Measurements from ENCODE around the gene P2RX4. TPM values are rescaled to one million over a fixed set of nuclear protein-coding genes. Genes with fewer than 3 reads are reported as not detected.

Gene P2RX4
- polyA plus RNA-seq, 2 donors: 5.0 to 5.4 TPM

DNA sequence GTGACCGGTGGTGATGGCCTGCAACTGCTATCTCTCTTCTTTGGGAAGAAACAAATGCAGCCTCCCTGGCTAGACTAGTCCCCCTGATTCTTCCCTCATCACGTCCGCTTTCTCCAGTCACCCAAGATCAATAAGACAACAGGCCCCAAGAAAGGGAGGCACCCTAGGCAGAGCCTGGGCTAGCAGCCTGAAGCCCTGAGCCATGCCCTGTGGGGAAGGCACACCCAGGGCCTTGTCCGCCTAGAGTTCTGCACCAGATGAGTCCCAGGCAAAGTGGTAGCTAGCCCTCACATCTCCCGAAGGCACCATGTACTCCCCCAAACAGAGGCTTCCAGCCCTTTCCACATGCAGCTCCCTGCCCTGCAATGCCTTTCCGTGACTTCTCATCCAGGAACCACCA is 51.5 kb downstream of the P2RX4 start:
- Histone ChIP-seq H3K27me3 (ENCODE audit: control insufficient read depth in 1 of 2, insufficient read depth in 2 of 2, low read length in 2 of 2) (no peaks in the 10 kb centered on the region), H3K4me1 (ENCODE audit: control insufficient read depth in 2 of 2, insufficient read depth in 2 of 2, low read length in 1 of 2) (no peaks in the 10 kb centered on the region), H3K27ac (ENCODE audit: low read depth in 2 of 2, low read length in 1 of 2) (no peak overlapping the region), H3K9me3 (ENCODE audit: control insufficient read depth in 2 of 2, insufficient read depth in 1 of 2, low read depth in 1 of 2, low read length in 1 of 2) (no peaks in the 10 kb centered on the region), H3K4me3 (ENCODE audit: low read depth in 1 of 2, low read length in 2 of 2) (no peak overlapping the region), H3K36me3 (ENCODE audit: control insufficient read depth in 2 of 2, insufficient read depth in 2 of 2, low read length in 1 of 2) (peaks cover 12 to 14% of the 10 kb centered on the region in 2 donors)
- WGBS, 2 donors: 89 to 92% methylated on average over 6 of the region's 6 CpGs

DNA sequence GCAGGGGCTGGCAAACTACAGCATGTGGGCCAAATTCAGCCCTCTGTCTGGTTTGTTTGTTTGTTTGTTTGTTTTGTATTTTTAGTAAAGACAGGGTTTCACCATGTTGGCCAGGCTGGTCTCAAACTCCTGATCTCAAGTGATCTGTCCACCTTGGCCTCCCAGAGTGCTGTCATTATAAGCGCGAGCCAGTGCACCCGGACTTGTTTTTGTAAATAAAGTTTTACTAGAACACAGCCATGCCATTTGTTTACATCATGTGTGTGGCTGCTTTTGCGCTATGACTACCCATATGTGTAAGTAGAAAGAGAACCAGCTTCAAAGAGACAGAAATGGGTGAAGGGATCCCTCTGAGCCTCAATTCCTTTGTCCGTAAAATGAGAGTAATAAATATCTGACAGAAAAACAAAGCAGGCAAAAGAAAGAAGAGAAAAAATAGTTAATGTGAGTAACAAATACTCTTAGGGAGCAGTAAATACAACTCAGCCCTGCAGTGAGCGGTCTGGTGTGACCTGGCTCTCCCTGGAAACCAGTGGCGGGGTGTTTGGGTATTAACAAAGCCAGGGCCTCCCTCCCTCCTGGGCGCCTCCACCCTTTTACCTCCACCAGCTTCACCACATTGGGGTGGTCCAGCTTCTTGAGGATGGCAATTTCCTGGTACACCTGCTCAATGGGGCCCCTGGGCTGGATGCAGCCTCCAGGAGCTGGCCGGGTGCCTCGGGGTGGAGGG is 53.4 kb downstream of the P2RX4 start:
- peaks cover 12 to 14% of the 10 kb centered on the region in 2 donors for H3K36me3 ChIP-seq (ENCODE audit: control insufficient read depth in 2 of 2, insufficient read depth in 2 of 2, low read length in 1 of 2)

GRCh38 chr12:121264135-121264534 is 54.2 kb downstream of the P2RX4 start:
- Histone ChIP-seq H3K4me1 (ENCODE audit: control insufficient read depth in 2 of 2, insufficient read depth in 2 of 2, low read length in 1 of 2) (no peaks in the 10 kb centered on the region), H3K27me3 (ENCODE audit: control insufficient read depth in 1 of 2, insufficient read depth in 2 of 2, low read length in 2 of 2) (no peaks in the 10 kb centered on the region), H3K9me3 (ENCODE audit: control insufficient read depth in 2 of 2, insufficient read depth in 1 of 2, low read depth in 1 of 2, low read length in 1 of 2) (no peaks in the 10 kb centered on the region), H3K27ac (ENCODE audit: low read depth in 2 of 2, low read length in 1 of 2) (no peak overlapping the region), H3K36me3 (ENCODE audit: control insufficient read depth in 2 of 2, insufficient read depth in 2 of 2, low read length in 1 of 2) (peaks cover 12 to 14% of the 10 kb centered on the region in 2 donors), H3K4me3 (ENCODE audit: low read depth in 1 of 2, low read length in 2 of 2) (no peak overlapping the region)
- WGBS, 2 donors: 94 to 96% methylated on average over 8 of the region's 8 CpGs

More for the DNA sequence above, 53.4 kb downstream of the P2RX4 start:
- Histone ChIP-seq H3K4me1 (ENCODE audit: control insufficient read depth in 2 of 2, insufficient read depth in 2 of 2, low read length in 1 of 2) (no peaks in the 10 kb centered on the region), H3K27ac (ENCODE audit: low read depth in 2 of 2, low read length in 1 of 2) (no peak overlapping the region), H3K27me3 (ENCODE audit: control insufficient read depth in 1 of 2, insufficient read depth in 2 of 2, low read length in 2 of 2) (no peaks in the 10 kb centered on the region), H3K4me3 (ENCODE audit: low read depth in 1 of 2, low read length in 2 of 2) (no peak overlapping the region), H3K9me3 (ENCODE audit: control insufficient read depth in 2 of 2, insufficient read depth in 1 of 2, low read depth in 1 of 2, low read length in 1 of 2) (no peaks in the 10 kb centered on the region)
- WGBS, 2 donors: 94 to 96% methylated on average over 10 of the region's 10 CpGs

GRCh38 chr12:121264951-121265515 is 55.1 kb downstream of the P2RX4 start:
- Histone ChIP-seq H3K4me3 (ENCODE audit: low read depth in 1 of 2, low read length in 2 of 2) (no peak overlapping the region), H3K36me3 (ENCODE audit: control insufficient read depth in 2 of 2, insufficient read depth in 2 of 2, low read length in 1 of 2) (peaks cover 9 to 16% of the 10 kb centered on the region in 2 donors), H3K4me1 (ENCODE audit: control insufficient read depth in 2 of 2, insufficient read depth in 2 of 2, low read length in 1 of 2) (no peaks in the 10 kb centered on the region), H3K9me3 (ENCODE audit: control insufficient read depth in 2 of 2, insufficient read depth in 1 of 2, low read depth in 1 of 2, low read length in 1 of 2) (no peaks in the 10 kb centered on the region), H3K27ac (ENCODE audit: low read depth in 2 of 2, low read length in 1 of 2) (no peak overlapping the region), H3K27me3 (ENCODE audit: control insufficient read depth in 1 of 2, insufficient read depth in 2 of 2, low read length in 2 of 2) (no peaks in the 10 kb centered on the region)
- 85 to 87% methylated on average over 10 of the region's 10 CpGs for WGBS, 2 donors

DNA sequence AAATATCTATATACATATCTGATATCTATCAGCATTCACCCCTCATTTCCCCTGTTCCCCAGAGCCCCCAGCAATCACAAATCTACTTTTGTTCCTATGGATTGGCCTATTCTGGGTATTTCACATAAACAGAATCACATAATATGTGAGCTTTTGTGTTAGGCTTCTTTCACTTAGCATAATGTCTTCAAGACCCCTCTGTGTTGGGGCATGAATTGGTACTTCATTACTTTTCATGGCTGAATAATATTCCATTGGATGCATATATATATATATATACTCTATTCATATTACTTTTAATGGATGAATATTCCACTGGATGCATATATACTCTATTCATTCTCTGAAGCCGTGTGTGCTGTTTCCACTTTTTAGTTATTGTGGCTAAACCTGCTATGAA is 57.9 kb downstream of the P2RX4 start:
- Histone ChIP-seq H3K27me3 (ENCODE audit: control insufficient read depth in 1 of 2, insufficient read depth in 2 of 2, low read length in 2 of 2) (no peaks in the 10 kb centered on the region), H3K27ac (ENCODE audit: low read depth in 2 of 2, low read length in 1 of 2) (no peak overlapping the region), H3K4me3 (ENCODE audit: low read depth in 1 of 2, low read length in 2 of 2) (no peak overlapping the region), H3K4me1 (ENCODE audit: control insufficient read depth in 2 of 2, insufficient read depth in 2 of 2, low read length in 1 of 2) (no peaks in the 10 kb centered on the region), H3K36me3 (ENCODE audit: control insufficient read depth in 2 of 2, insufficient read depth in 2 of 2, low read length in 1 of 2) (peaks cover 9 to 14% of the 10 kb centered on the region in 2 donors), H3K9me3 (ENCODE audit: control insufficient read depth in 2 of 2, insufficient read depth in 1 of 2, low read depth in 1 of 2, low read length in 1 of 2) (no peaks in the 10 kb centered on the region)
- 88 to 95% methylated on average over 1 of the region's 1 CpG for WGBS, 2 donors

- H3K9me3 ChIP-seq (ENCODE audit: control insufficient read depth in 2 of 2, insufficient read depth in 1 of 2, low read depth in 1 of 2, low read length in 1 of 2): no peaks in the 10 kb centered on the region
- WGBS, 2 donors: 94 to 96% methylated on average over 12 to 14 of the region's 14 CpGs
- H3K36me3 ChIP-seq (ENCODE audit: control insufficient read depth in 2 of 2, insufficient read depth in 2 of 2, low read length in 1 of 2): peaks cover 0 to 23% of the 10 kb centered on the region in 2 donors
- H3K4me3 ChIP-seq (ENCODE audit: low read depth in 1 of 2, low read length in 2 of 2): no peak overlapping the region
- H3K27me3 ChIP-seq (ENCODE audit: control insufficient read depth in 1 of 2, insufficient read depth in 2 of 2, low read length in 2 of 2): no peaks in the 10 kb centered on the region
- H3K27ac ChIP-seq (ENCODE audit: low read depth in 2 of 2, low read length in 1 of 2): no peak overlapping the region
- no peaks in the 10 kb centered on the region for H3K4me1 ChIP-seq (ENCODE audit: control insufficient read depth in 2 of 2, insufficient read depth in 2 of 2, low read length in 1 of 2)
These were observed 63.5 kb downstream of the P2RX4 start for GRCh38 chr12:121273364-121273896.

- H3K36me3 ChIP-seq (ENCODE audit: control insufficient read depth in 2 of 2, insufficient read depth in 2 of 2, low read length in 1 of 2): peaks cover 0 to 23% of the 10 kb centered on the region in 2 donors
- no peaks in the 10 kb centered on the region for H3K4me1 ChIP-seq (ENCODE audit: control insufficient read depth in 2 of 2, insufficient read depth in 2 of 2, low read length in 1 of 2)
- no peaks in the 10 kb centered on the region for H3K27me3 ChIP-seq (ENCODE audit: control insufficient read depth in 1 of 2, insufficient read depth in 2 of 2, low read length in 2 of 2)
- H3K27ac ChIP-seq (ENCODE audit: low read depth in 2 of 2, low read length in 1 of 2): no peak overlapping the region
- H3K9me3 ChIP-seq (ENCODE audit: control insufficient read depth in 2 of 2, insufficient read depth in 1 of 2, low read depth in 1 of 2, low read length in 1 of 2): no peaks in the 10 kb centered on the region
- 95 to 96% methylated on average over 30 to 35 of the region's 35 CpGs for WGBS, 2 donors
- no peak overlapping the region for H3K4me3 ChIP-seq (ENCODE audit: low read depth in 1 of 2, low read length in 2 of 2)
These were observed 64.3 kb downstream of the P2RX4 start for GRCh38 chr12:121274036-121274763.

GRCh38 chr12:121277374-121277759 is 67.4 kb downstream of the P2RX4 start:
- H3K4me1 ChIP-seq (ENCODE audit: control insufficient read depth in 2 of 2, insufficient read depth in 2 of 2, low read length in 1 of 2): peaks cover 0 to under 1% of the 10 kb centered on the region in 2 donors
- no peak overlapping the region for H3K4me3 ChIP-seq (ENCODE audit: low read depth in 1 of 2, low read length in 2 of 2)
- H3K36me3 ChIP-seq (ENCODE audit: control insufficient read depth in 2 of 2, insufficient read depth in 2 of 2, low read length in 1 of 2): peaks cover 0 to 15% of the 10 kb centered on the region in 2 donors
- no peak overlapping the region for H3K27ac ChIP-seq (ENCODE audit: low read depth in 2 of 2, low read length in 1 of 2)
- no peaks in the 10 kb centered on the region for H3K9me3 ChIP-seq (ENCODE audit: control insufficient read depth in 2 of 2, insufficient read depth in 1 of 2, low read depth in 1 of 2, low read length in 1 of 2)
- WGBS, 2 donors: 80 to 90% methylated on average over 6 of the region's 6 CpGs
- H3K27me3 ChIP-seq (ENCODE audit: control insufficient read depth in 1 of 2, insufficient read depth in 2 of 2, low read length in 2 of 2): no peaks in the 10 kb centered on the region

DNA sequence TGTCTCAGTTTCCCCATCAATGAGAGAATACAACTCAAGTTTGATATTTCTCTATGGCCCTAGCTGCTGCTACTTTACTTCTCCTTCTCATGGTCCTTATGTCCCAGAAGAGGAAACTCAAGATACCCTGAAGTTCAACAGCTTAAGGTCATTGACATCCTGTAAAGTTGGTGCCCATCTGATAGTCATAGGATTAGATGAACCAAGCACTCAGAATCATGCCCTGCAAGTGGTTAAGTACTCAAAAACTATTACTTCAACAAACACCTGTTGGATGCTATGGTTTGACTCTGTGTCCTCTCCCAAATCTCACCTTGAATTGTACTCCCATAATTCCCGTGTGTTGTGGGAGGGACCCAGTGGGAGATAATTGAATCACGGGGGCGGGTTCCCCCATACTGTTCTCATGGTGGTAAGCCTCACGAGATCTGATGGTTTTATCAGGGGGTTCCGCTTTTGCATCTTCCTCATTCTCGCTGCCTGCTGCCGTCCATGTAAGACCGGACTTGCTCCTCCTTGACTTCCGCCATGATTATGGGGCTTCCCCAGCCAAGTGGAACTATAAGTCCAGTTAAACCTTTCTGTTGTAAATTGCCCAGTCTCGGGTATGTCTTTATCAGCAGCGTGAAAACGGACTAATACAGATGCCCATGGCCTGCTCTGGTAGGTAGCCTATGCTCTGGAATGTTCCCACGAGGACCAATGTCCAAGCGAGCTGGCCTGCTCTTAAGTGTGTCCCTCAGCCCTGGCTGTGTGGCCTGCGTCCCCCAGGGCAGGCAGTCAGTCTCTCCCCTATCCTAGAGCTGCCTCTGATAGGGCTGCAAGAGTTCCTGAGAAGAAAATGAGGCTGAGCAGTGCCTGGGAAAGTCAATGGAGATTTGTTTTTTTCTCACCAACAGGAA is 68.5 kb downstream of the P2RX4 start:
- H3K9me3 ChIP-seq (ENCODE audit: control insufficient read depth in 2 of 2, insufficient read depth in 1 of 2, low read depth in 1 of 2, low read length in 1 of 2): no peaks in the 10 kb centered on the region
- no peaks in the 10 kb centered on the region for H3K27me3 ChIP-seq (ENCODE audit: control insufficient read depth in 1 of 2, insufficient read depth in 2 of 2, low read length in 2 of 2)
- H3K4me1 ChIP-seq (ENCODE audit: control insufficient read depth in 2 of 2, insufficient read depth in 2 of 2, low read length in 1 of 2): peaks cover 0 to 2% of the 10 kb centered on the region in 2 donors
- H3K27ac ChIP-seq (ENCODE audit: low read depth in 2 of 2, low read length in 1 of 2): peak overlapping the region in 1 of 2 donors; percentile 8
- H3K36me3 ChIP-seq (ENCODE audit: control insufficient read depth in 2 of 2, insufficient read depth in 2 of 2, low read length in 1 of 2): peaks cover 0 to 9% of the 10 kb centered on the region in 2 donors
- no peak overlapping the region for H3K4me3 ChIP-seq (ENCODE audit: low read depth in 1 of 2, low read length in 2 of 2)
- WGBS, 2 donors: 90 to 91% methylated on average over 15 of the region's 15 CpGs

All from esophagus (tissue), 2 donors.